Ovary (tissue), 3 donors: Measurements from ENCODE around the gene CENPX.

Experiments used
- POLR2A ChIP-seq: fragments of 450-650 bp; IDR thresholded peaks from one replicate; pipeline ENCODE4 v1.6.1; 2017; ENCODE audit warnings: antibody characterized with exemption, mild to moderate bottlenecking, moderate library complexity
- TF ChIP-seq, protein P1 (sequence below), 3 donors: fragments of 450-650 bp in 2 of 3; fragments of 200-600 bp in 1 of 3; IDR thresholded peaks; one replicate each; pipeline versions ENCODE4 v1.5.1 to v1.8.0; 2016 to 2022; ENCODE audit warnings: antibody characterized with exemption in 3 of 3, mild to moderate bottlenecking in 1 of 3
- donor health status: DM: no; HTN: no; CAD: no.

GRCh38 chr17:82060614-82061013 lies 37.9 kb upstream of the CENPX start:
- TF ChIP-seq, protein P1, sequence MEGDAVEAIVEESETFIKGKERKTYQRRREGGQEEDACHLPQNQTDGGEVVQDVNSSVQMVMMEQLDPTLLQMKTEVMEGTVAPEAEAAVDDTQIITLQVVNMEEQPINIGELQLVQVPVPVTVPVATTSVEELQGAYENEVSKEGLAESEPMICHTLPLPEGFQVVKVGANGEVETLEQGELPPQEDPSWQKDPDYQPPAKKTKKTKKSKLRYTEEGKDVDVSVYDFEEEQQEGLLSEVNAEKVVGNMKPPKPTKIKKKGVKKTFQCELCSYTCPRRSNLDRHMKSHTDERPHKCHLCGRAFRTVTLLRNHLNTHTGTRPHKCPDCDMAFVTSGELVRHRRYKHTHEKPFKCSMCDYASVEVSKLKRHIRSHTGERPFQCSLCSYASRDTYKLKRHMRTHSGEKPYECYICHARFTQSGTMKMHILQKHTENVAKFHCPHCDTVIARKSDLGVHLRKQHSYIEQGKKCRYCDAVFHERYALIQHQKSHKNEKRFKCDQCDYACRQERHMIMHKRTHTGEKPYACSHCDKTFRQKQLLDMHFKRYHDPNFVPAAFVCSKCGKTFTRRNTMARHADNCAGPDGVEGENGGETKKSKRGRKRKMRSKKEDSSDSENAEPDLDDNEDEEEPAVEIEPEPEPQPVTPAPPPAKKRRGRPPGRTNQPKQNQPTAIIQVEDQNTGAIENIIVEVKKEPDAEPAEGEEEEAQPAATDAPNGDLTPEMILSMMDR (IDR thresholded peaks at IDR 0.05): no peak
- no peak for TF ChIP-seq POLR2A
